ENCODE measurements around the gene BPIFB4.

- TF ChIP-seq POLR2A (IDR thresholded peaks at IDR 0.05), result no peak
- TF ChIP-seq CTCF (IDR thresholded peaks at IDR 0.05), result no peak
Observed at GRCh38 chr20:33124261-33124660, 44.8 kb downstream of the BPIFB4 start.

Measured in heart left ventricle (tissue), 13 donors.